ENCODE measurements around the gene TRABD2B.

The TRABD2B gene

DNA sequence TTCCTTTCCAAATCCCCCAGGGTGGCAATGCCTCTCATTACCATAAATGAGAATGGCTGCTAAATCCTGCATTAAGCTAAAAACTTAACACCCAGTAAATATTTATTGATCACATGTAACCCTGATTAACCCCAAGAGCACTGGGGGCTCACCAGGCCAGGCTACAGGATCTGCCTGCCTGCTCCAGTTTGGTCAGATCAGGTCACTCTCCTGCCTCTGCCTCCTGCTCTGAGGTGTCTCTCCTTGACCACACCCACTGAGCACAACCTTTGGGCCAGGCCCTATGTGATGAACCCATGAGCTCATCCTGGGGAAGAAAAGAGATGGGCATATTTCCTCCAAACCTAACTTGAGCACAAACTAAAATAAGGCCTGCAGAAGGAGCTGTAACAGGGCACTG, 93.5 kb downstream of the TRABD2B start:
- no peak for DNase-seq

DNA sequence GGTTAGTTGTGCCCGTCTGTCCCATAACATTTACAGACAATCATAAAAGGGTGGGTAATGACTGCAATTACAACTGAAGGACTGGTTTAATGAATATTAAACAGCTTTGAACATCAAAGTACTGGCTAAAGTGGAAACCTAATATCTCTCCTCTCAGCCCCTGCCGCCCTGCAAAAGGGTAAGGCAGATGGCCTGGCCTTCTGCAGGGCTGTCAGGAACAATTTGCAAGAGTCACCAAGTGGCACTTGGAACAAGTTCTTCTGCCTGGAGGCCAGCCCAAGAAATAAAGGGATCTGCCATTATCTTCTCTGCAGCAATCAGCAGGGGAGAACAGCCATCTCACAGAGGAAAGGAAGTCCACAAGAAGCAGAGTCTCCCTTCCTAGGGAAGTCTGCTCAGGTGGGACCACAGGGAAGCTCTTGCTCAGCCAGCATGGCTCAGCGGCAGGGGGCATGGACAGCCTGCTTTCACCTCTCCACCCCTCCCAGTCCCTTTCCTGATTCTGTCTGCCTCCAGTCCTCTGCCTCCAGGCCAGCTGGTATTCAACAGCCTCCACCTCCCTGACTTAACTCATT, 96.1 kb downstream of the TRABD2B start:
- no peak for DNase-seq

DNA sequence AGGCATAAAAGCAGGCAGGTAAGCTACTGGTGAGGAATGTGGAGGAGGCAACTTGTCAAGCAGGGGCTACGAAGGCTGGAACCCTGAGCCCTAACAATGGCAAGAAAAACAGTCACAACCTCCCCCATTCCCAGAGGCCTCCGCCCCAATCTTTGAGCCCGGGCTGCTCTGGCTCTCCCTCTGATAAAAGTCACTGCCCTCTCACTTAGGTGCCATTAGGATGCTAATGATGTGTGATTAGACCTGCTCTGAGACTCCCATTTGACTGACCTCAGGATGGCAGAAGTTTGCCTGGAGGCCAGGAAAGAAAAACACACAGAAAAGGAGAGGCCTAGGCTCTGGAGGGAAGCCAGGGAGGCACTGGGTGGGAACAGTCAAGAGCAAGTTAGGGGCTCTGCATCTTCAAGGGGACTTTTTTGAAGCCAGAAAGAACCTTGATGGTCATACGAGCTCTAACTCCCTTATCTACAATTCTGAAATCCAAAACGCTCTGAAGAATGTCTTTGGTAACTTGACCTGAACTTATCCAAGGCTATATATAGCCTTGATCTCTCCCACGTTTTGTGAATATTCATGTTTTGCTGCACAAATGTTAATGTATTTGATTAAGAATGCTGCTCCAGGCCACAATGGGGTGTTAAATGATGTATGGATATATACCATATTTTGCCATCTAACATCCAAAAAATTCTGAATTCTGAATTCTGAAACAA, 98.9 kb downstream of the TRABD2B start:
- no peak for DNase-seq

DNA sequence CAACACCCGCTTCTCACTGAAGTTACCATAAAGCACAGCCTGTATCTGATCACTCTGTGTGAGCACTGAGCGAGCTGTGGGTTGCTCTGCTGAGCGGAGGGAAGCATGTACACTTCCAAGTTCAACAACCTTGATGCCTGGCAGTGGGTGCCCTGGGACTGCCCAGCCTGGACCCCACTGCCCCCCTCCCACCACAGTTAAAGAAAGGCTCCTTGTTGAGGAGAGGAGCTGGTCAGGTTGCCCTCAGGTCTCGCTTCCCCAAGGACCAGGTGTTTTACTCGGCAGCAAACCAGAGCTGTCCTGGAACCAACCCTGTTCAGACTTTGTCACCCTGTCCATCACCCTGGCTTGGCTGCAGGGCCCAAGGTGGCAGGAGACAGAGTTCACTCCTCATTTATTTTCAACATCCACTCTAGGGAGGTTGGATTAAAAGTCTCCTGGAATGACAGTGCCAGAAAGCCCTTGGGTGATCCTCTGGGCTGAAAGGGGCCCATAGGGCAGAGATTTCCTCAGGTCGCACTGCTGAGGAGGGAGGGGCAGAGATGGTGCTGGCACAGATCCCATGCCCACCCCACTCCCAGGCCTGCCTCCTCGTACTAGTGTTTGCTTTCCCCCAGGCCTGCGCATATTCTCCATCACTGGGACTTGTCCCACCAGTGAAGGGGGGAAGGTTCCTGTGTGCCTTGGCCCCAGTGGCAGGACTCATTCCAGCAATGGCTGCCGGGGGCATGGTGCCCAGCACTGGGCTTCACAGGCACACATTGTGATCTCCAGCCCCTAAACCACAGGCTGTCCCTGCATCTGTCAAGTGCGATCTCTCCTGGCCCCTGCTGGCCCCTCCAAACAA, 101.7 kb downstream of the TRABD2B start:
- no peak for DNase-seq

DNA sequence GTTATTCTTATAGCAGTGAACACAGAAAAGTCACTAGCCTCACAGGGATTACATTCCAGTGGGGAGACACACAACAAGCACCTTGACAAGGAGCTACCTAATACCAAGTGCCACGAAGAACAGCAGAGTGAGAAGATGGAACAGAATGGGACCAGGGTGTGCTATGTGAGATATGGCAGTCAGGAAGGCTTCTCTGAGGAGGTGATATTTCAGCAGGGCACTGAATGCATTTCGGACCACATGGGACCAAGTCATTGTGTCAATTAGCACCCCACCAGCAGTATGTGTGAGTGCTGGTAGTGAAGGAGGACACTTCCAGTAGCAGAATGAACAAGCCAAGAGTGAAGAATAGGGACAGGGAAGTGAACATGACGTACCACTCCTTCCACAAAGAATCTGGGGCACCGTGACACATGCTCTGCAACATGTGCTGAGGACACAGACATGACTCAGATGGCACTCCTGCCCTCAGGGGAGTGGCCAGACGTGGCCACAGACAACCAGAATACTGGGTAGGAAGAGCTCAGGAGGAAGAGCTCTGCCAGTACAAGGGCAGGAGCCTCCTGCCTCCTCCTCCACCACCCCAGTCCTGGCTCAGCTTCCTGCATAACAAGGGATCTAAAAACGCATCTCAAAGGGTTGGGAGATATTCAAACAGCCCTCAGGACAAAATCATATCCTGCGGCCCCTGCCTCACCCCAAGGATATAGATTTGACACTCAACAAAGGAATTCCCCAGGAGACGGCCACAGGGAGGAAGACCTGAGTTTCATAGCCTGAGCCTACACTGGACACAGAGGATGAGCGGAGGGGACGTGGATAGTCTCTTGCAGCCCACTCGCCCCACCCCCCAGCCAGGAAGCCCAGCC, 102.5 kb downstream of the TRABD2B start:
- DNase-seq, result no peak

DNA sequence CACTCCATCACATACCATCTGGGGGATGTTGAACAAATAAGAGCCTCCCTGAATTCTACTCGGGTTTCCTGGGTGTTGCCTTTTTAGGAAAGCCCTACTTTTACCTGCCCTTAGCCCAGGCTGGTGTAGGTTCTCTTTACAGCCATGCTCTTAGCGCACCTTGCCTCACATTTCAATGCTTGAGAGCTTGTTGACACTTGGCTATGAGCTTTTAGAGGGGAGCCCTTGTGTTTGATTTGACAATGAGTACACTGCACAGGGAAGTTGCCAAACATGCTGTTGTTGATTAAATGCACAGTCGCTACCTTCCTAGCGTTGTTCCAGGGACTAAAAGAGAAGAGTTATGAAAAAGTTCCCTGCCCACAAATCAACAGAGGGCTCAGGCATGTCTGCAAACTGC, 103.8 kb downstream of the TRABD2B start:
- no peak for DNase-seq

DNA sequence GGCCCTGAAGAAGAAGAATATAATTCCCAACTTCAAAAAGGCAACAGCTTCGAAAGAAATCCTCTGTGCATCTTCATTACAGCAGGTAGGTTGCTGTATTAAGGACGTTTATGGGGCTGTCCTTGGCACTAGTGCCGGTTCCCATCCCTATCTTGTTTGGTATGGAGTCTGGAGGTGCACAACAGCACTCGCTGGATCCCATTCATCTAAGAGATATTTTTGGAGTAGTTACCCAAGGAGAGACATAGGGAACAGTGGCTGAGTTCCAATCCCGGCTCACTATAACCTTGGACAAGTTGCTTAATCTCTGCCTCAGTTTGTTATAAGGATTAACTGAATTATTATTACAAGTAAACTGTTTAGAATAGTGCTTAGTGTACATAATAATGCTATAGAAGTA, 106.4 kb downstream of the TRABD2B start:
- DNase-seq, result no peak

DNA sequence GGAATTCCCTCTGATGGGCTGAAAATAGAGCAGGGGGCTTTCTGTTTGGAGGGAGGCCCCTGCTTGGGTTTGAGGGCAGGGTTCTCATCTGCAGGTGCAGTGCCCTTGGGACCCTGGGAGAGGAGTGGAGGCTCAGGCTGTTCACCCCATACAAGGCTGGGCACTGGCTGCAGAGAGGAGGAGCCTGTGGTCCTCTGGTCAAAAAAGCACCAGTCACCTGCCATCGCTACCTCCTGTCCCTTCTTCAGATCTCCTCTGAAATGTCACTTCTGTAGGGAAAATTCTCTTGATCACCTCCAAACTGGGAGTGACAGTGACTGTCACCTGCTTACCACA, 108.9 kb downstream of the TRABD2B start:
- no peak for DNase-seq

DNA sequence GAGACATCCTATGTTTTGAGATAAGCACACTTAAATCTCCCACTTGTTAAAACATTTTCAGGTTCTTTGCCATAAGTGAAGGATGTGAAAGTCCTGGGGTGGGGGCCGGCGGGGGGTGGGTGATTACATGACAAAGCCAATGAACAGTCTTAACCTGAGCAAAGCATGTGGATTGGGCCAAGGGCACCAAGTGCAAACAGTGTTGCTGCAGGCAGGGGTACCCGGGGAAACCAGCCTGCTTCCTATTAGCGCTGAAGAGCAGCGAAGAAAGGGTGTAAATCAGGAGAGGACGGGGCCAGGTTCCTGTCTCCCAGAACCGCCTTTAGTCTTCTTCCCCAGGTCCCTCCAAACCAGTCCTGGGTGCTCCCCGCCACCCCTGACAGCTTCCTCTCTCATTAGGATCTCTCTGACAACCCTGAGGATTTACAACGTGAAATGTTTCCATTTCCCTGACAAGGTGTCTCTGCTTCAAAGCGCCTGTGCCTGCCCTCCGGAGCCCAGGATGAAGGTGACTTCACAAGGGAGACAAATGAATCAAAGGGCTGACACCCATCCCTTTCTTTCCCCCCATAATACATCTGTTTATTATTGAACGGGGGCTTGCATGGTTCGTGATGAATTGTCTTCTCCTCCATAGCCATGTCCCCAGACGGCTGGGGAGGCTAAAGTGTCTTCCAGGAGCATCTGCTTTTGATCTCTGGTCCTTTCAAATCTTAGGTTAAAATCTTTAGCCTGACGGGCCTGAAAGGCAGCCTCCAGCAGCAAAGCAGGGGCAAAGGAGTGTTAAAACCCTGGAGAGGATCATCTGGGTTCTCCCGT, 109.5 kb downstream of the TRABD2B start:
- no peak for DNase-seq

DNA sequence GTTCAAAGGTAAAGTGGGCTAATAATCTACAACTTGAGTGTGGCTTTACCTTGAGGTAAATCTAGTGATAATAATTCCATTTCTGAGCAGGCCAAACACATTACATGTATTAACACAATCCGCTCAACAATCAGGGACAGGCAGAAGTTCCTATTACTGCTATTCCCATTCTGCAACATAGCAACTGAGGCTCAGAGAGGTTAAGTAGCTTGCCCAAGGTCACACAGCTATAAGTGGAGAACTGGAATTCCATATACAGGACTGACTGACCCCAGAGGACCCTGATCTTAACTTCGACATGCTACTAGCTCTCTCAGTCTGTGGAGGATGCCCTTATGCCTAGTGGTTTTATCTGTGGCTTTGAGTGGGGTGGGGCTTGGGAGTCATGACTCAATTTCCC, 110.1 kb downstream of the TRABD2B start:
- no peak for DNase-seq

DNA sequence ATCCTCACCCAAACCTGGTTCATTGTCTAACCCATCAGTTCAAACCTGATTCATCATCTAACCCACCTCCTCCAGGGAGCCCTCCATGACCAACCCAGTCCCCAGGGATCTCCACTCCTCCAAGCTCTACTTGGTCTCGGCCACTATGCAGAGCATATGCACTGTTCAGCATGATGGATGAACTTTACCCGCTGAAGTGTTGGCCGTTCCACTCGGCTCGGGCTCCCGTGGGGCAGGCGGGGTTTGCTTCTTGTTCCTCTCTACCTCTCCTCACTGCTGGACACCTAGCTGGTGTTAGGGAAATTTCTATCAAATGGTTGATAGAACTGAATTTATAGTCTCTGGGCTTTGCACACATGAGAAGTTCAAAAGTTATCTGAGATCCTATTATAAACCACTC, 111.0 kb downstream of the TRABD2B start:
- DNase-seq, result no peak

DNA sequence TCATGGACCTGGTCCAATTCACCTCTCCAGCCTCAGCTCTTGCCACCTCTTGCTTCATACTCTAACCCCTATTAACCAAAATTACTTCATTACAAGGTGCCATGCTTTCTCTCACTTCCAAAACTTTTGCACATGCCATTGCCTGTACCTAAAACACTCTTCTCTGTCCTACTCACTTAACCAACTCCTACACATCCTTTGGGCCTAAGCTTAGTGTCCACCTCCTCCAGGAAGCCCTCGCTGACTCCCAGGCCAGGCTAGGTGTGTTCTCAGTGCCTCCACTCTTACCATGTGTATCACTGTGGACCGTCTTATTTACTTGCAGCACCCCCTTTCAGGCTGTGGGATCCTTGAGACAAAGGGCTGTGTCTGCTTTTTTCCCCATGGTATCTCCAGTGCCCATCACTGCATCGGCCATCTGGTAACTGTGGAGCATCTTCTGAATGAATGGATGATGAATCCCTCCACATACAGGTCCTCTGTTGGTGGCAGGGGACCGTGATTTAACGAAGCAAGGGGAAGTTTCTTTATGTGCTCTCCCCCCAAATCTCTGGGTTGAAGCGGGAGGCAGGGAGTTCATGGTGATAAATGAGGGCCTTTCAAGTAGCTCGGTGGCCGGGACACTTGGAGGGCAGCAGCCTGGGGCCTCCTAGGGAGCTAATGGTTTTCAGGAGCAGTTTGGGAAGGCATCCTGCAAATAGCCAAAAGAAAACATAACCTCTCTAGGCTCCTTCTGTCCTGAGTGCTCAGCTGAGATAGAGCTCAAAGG, 111.9 kb downstream of the TRABD2B start:
- no peak for DNase-seq

DNA sequence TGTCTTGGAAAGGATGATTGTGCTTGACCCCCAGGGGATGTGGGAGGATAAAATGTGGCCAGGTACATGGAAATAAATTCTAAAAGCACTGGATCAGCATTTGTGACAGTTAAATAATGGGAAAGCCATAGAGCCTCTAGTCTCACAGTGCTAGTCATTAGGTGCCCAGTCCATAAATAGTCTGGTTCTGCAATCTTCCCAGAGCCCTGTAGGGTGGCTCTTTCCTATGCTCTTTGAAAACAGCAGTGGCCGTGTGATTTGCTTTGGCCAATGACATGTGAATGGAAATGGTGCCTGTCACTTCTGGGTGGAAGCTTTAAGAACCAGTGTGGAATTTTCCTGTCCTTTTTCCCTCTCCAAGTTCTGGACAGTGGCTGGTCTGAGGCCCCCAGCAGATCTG, 113.2 kb downstream of the TRABD2B start:
- DNase-seq, result no peak

DNA sequence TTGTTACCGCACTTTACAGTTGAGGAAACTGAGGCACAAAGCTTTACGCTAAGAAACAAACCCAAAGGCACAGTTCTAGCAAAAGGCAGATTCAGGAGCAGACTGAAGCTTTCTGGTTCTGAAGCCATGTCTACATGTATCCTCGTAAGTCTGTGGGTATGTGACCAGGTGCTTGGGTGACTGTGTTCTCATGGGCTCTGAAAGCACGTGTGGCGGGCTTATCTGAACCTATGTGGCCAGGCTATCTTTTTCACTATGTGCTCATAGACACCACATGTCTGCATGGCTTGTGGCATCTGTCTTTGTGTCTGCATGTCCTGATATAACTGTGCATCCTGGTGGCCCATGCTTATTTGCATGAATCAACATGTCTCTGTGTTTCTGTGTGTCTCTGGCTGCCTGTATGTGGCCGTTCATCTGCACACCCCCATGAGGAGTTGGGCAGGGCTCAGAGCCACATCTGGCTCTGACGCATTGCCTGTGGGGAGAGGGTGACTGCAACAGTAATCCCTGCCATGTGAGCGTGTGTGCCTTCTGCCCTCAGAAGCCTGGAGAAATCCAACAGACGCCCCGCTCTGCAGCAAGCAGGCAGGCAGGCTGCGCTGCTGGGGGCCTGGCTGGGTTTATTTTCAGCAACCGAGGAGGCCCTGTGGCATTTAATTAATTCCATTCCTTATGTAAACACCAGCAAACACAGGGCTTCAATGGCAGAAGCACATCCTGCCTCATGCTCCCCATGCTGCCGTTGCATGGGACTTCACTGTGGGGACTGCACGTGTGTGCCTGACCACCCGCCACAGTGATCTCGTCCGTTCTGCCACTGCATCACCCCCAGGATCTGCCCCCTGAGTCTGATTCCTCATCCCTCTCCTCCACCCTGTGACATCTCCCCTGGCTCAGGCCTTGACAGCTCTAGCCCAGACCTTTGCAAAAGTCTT, 115.4 kb downstream of the TRABD2B start:
- DNase-seq, result no peak

DNA sequence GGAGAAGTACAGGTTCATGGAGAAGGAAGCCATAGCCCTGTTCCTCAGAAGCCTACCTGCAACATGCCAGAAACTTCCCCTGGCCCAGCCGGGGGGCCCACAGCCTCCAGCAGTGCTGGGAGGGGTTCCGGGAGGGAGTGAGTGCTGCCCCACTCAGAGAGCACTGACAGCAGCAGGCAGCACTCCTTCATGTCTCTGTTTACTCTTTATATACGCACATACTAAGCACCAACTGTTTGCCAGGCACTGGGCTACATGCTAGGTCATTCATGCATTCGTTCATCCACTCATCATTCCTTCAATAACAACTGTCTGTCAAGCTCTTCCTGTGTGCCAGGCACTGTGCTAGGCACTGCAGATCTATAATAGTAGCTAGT, 120.6 kb downstream of the TRABD2B start:
- no peak for DNase-seq

DNA sequence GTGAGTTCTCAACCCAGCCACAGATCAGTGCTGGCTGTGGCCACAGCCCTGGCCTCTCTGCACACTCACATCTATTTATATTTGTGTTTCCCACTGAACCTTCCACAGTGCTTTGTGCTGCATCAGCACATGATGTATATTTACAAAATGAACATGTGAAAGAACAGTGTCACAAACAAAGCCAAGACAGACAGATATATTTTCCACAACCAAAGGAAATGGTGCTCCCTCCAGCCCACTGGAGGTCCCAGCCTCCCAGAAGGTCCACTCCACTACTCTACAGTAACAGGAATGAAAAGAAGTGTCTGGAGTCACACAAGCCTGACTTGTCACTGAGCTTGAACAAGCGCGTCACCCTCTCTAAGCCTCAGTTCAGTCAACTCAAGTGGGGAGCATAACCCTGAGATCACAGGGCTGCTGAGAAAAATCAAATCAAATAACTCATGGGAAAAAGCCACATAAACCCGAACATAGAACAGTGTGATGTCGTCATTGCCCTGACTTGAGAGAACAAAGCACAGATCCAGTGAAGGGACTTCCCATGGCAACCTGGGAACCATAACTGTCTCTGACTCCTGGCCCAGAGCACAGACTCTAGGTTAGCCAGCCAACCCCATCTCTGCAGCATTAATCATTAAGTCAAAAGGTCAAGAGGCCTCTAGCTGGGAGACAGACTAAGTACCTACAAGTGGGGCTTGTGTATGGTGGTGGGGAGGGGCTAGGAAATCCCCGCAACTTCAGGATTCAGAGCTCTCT, 121.2 kb downstream of the TRABD2B start:
- DNase-seq, result no peak

DNA sequence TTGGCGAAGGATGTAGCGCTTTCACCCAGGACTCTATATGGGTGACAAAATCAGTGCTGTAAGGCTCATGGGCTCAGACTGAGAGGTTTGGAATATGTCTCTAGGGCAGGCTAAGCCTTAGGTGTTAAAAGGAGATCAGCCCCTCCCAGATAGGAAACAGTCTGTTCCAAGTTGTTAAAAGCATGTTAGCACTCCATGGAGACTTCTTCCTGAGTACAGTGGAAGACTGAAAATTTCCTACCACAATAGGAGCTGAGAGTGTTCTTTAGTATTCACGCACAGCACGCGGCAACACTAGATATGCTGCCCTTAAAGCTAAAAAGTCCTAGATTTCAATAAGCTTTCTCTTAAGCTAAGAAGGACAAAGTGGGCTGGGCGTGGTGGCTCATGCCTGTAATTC, 122.1 kb downstream of the TRABD2B start:
- no peak for DNase-seq

DNA sequence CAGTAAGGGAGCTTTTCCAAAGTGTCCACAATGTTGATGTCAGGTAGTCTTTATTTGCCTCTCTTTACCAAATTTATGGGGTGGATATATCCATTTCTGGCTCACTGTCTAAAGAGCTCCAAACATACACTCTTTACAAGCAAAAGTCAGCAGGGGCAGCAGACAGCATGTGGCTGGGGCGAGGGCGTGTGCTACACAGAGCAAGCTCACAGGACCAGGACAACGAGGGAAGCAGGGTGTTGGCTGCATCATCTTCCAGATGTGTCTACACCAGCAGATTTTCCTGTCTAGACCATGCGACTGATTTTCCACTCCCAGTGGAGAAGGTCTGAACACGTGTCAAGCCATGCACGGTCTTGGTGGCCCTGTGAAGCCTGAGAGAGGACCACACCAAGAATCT, 123.8 kb downstream of the TRABD2B start:
- no peak for DNase-seq

DNA sequence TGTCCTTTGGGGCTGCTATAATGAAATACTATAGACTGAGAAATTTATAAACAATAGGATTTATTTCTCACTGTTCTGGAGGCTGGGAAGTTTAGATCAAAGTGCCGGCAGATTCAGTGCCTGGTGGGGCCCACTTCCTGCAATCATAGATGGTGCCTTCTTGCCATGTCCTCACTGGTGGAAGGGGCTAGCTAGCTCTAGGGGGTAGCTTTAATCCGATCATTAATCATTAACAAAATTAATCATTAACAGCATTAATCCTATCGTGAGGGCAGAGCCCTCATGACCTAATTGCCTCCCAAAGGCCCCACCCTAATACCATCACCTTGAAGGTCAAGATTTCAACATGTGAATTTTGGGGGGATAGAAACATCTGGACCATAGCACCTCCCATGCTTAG, 124.3 kb downstream of the TRABD2B start:
- DNase-seq, result no peak
